HG02938 (cell line): ENCODE results near the gene SIPA1L3.
"Not testable (repeated sequence)": the region's sequence is repeated elsewhere in the genome, so short reads cannot be mapped to it uniquely, and the experiment has no call there.

Experiments
- ATAC-seq: cut with Tn5 transposase; IDR thresholded peaks from one replicate; pipeline ENCODE4 v1.9.1; 2021; ENCODE audit warnings: mild to moderate bottlenecking, moderate library complexity; ENCODE audit not compliant: unreplicated experiment

SIPA1L3 gene

GRCh38 chr19:37909661-37910199 is 2.7 kb downstream of the SIPA1L3 start:
- no peak for ATAC-seq

GRCh38 chr19:37914908-37915307 is 7.9 kb downstream of the SIPA1L3 start:
- no peak for ATAC-seq

- ATAC-seq, result no peak
These were observed 13.8 kb downstream of the SIPA1L3 start for GRCh38 chr19:37920591-37921450.

- ATAC-seq, result not testable (repeated sequence)
These were observed 17.6 kb downstream of the SIPA1L3 start for GRCh38 chr19:37924573-37924972.

- no peak for ATAC-seq
These were observed 18.2 kb downstream of the SIPA1L3 start for GRCh38 chr19:37925212-37925611.

GRCh38 chr19:37926255-37926654 is 19.2 kb downstream of the SIPA1L3 start:
- no peak for ATAC-seq

GRCh38 chr19:37926711-37927110 is 19.7 kb downstream of the SIPA1L3 start:
- ATAC-seq, result no peak

- ATAC-seq, result no peak
These were observed 21.7 kb downstream of the SIPA1L3 start for GRCh38 chr19:37928527-37929286.

GRCh38 chr19:37929355-37929923 is 22.4 kb downstream of the SIPA1L3 start:
- no peak for ATAC-seq

- no peak for ATAC-seq
These were observed 23.4 kb downstream of the SIPA1L3 start for GRCh38 chr19:37930416-37930815.

GRCh38 chr19:37931881-37932655 is 25.1 kb downstream of the SIPA1L3 start:
- no peak for ATAC-seq

GRCh38 chr19:37932985-37933936 is 26.3 kb downstream of the SIPA1L3 start:
- ATAC-seq, result no peak

GRCh38 chr19:37933937-37934358 is 26.9 kb downstream of the SIPA1L3 start:
- no peak for ATAC-seq

- no peak for ATAC-seq
These were observed 28.3 kb downstream of the SIPA1L3 start for GRCh38 chr19:37935341-37935740.

- no peak for ATAC-seq
These were observed 29.2 kb downstream of the SIPA1L3 start for GRCh38 chr19:37936166-37936565.

- no peak for ATAC-seq
These were observed 29.9 kb downstream of the SIPA1L3 start for GRCh38 chr19:37936886-37937285.

GRCh38 chr19:37938353-37938752 is 31.3 kb downstream of the SIPA1L3 start:
- ATAC-seq, result no peak

GRCh38 chr19:37941782-37942515 is 34.9 kb downstream of the SIPA1L3 start:
- no peak for ATAC-seq

GRCh38 chr19:37942516-37942902 is 35.5 kb downstream of the SIPA1L3 start:
- no peak for ATAC-seq
